Ovary (tissue), 9 donors: ENCODE measurements around the gene EVX1. TPM values are rescaled to one million over a fixed set of nuclear protein-coding genes. Genes with fewer than 3 reads are reported as not detected.

Experiments
- DNase-seq, 5 donors: peaks; one replicate each; pipeline ENCODE4 v3.0.0-alpha.2; 2019 to 2020
- H3K27ac ChIP-seq, 2 donors: fragments of 200-600 bp; one replicate each; pipeline versions ENCODE4 v1.5.1 to v1.8.0; 2019 to 2022
- H3K27me3 ChIP-seq: fragments of 200-600 bp; one replicate; pipeline ENCODE4 v1.8.0; 2022
- H3K36me3 ChIP-seq: fragments of 200-600 bp; sonication (generic); one replicate; pipeline ENCODE4 v1.5.1; 2019
- H3K4me1 ChIP-seq: one replicate; pipeline ENCODE4 v1.8.1; 2013; ENCODE audit warnings: mild to moderate bottlenecking, moderate library complexity; ENCODE audit not compliant: insufficient read depth
- H3K4me3 ChIP-seq: fragments of 200-600 bp; sonication (generic); one replicate; pipeline ENCODE4 v1.5.1; 2017
- H3K9me3 ChIP-seq, 2 donors: fragments of 200-600 bp in 1 of 2; sonication (generic) in 1 of 2; one replicate each; pipeline versions ENCODE4 v1.5.1 to v1.8.1; 2013 to 2019; ENCODE audit warnings: mild to moderate bottlenecking in 1 of 2, moderate library complexity in 1 of 2
- EP300 ChIP-seq: sonication (generic); formaldehyde crosslinking; IDR thresholded peaks from one replicate; pipeline ENCODE4 v1.6.1; 2017; ENCODE audit warnings: antibody characterized with exemption
- POLR2A ChIP-seq: fragments of 450-650 bp; IDR thresholded peaks from one replicate; pipeline ENCODE4 v1.6.1; 2017; ENCODE audit warnings: antibody characterized with exemption, mild to moderate bottlenecking, moderate library complexity
- WGBS, 3 donors: extraction: QIAGEN DNeasy Blood & Tissue Kit in 1 of 3; methylation state at CpG; one replicate each; pipeline versions ENCODE4 v1.1.5 to v1.1.7; 2013 to 2017; 5-methylcytosine and 5-hydroxymethylcytosine counted together
- intact Hi-C, 4 donors: fragments of 100-400 bp; cut with DNase I; formaldehyde crosslinking; loops; one replicate each; pipeline versions ENCODE4 v1.11.0 to v1.15.1; 2022 to 2023
- polyA plus RNA-seq, 2 donors: library from polyadenylated mRNA; stranded (reverse); fragments of 200-250 nt in 1 of 2; fragments of 350-450 nt in 1 of 2; fragmentation: Illumina TruSeq in 1 of 2; extraction: RNeasy Lipid Tissue Mini Kit (QIAGEN cat#74804) in 1 of 2; gene quantifications; one replicate each; pipeline ENCODE4 v1.2.3, GENCODE V29; 2013 to 2014
- total RNA-seq, 7 donors: library from RNA; depleted of rRNA in 2 of 7; stranded (reverse); fragments of >200 nt in 2 of 7; fragmentation: NEBNext Ultra II Directional in 3 of 7; extraction: Animal tissue kit (Norgen Biotek cat#: 25700) in 3 of 7; gene quantifications; one replicate each; pipeline versions ENCODE4 v1.1.0 to v1.2.4, GENCODE V29; 2016 to 2023
- TF ChIP-seq, protein P1 (sequence below), 3 donors: fragments of 450-650 bp in 2 of 3; fragments of 200-600 bp in 1 of 3; IDR thresholded peaks; one replicate each; pipeline versions ENCODE4 v1.5.1 to v1.8.0; 2016 to 2022; ENCODE audit warnings: antibody characterized with exemption in 3 of 3, mild to moderate bottlenecking in 1 of 3
- donor health status: DM: no; HTN: no; CAD: no; lungs with moderate emphysema.
- donor health status: DM: no; HTN: no; CAD: no.
- donor health status: Bipolar disorder and iron deficiency.
- donor health status: DM: yes; HTN: yes; CAD: no.
- donor health status: DM: no; HTN: no; CAD: no.
- donor health status: DM: yes; HTN: yes; CAD: no.

Gene EVX1
- total and polyA plus RNA-seq, 9 donors = not detected

GRCh38 chr7:27277628-27278027, 35.0 kb downstream of the EVX1 start:
- H3K27ac ChIP-seq = no peak overlapping the region
- intact Hi-C loops = no loop called here
- DNase-seq = peak in 1 of 5 donors; percentile 19

GRCh38 chr7:27283558-27283957, 41.0 kb downstream of the EVX1 start:
- TF ChIP-seq, protein P1, sequence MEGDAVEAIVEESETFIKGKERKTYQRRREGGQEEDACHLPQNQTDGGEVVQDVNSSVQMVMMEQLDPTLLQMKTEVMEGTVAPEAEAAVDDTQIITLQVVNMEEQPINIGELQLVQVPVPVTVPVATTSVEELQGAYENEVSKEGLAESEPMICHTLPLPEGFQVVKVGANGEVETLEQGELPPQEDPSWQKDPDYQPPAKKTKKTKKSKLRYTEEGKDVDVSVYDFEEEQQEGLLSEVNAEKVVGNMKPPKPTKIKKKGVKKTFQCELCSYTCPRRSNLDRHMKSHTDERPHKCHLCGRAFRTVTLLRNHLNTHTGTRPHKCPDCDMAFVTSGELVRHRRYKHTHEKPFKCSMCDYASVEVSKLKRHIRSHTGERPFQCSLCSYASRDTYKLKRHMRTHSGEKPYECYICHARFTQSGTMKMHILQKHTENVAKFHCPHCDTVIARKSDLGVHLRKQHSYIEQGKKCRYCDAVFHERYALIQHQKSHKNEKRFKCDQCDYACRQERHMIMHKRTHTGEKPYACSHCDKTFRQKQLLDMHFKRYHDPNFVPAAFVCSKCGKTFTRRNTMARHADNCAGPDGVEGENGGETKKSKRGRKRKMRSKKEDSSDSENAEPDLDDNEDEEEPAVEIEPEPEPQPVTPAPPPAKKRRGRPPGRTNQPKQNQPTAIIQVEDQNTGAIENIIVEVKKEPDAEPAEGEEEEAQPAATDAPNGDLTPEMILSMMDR (IDR thresholded peaks at IDR 0.05) = no peak
- WGBS, 3 donors = 82 to 89% (median 83%) methylated on average over 3 of the region's 3 CpGs
- Histone ChIP-seq H3K27ac (no peak overlapping the region), H3K4me1 (no peaks in the 10 kb centered on the region), H3K4me3 (no peak overlapping the region), H3K9me3 (no peaks in the 10 kb centered on the region), H3K27me3 (no peaks in the 10 kb centered on the region), H3K36me3 (no peaks in the 10 kb centered on the region)
- intact Hi-C loops = no loop called here
- DNase-seq = no peak

More at GRCh38 chr7:27277628-27278027, 35.0 kb downstream of the EVX1 start:
- Histone ChIP-seq H3K4me1 (no peaks in the 10 kb centered on the region), H3K27me3 (no peaks in the 10 kb centered on the region), H3K4me3 (no peak overlapping the region), H3K36me3 (no peaks in the 10 kb centered on the region), H3K9me3 (no peaks in the 10 kb centered on the region)
- TF ChIP-seq POLR2A = no peak
- TF ChIP-seq, protein P1 (IDR thresholded peaks at IDR 0.05) = no peak
- no peak for TF ChIP-seq EP300
- 6 to 13% (median 9%) methylated on average over 2 of the region's 2 CpGs for WGBS, 3 donors

- Histone ChIP-seq H3K36me3 (no peaks in the 10 kb centered on the region), H3K27me3 (no peaks in the 10 kb centered on the region), H3K9me3 (no peaks in the 10 kb centered on the region), H3K27ac (no peak overlapping the region), H3K4me1 (no peaks in the 10 kb centered on the region), H3K4me3 (no peak overlapping the region)
- WGBS, 3 donors = 64 to 74% (median 70%) methylated on average over 2 of the region's 2 CpGs
- intact Hi-C loops = no loop called here
- TF ChIP-seq POLR2A (no peak), EP300 (no peak)
- TF ChIP-seq, protein P1 (IDR thresholded peaks at IDR 0.05) = no peak
- DNase-seq = no peak
Measured at GRCh38 chr7:27295236-27295635, 52.6 kb downstream of the EVX1 start.

- no peak for DNase-seq
- TF ChIP-seq EP300 (no peak), POLR2A (no peak)
- TF ChIP-seq, protein P1 (IDR thresholded peaks at IDR 0.05) = no peak
- H3K27ac ChIP-seq = no peak overlapping the region
- no peaks in the 10 kb centered on the region for H3K27me3 ChIP-seq
- no peaks in the 10 kb centered on the region for H3K9me3 ChIP-seq
- no peaks in the 10 kb centered on the region for H3K4me1 ChIP-seq
- WGBS, 3 donors = 66 to 74% (median 72%) methylated on average over 8 of the region's 8 CpGs
- no peak overlapping the region for H3K4me3 ChIP-seq
- intact Hi-C loops = no loop called here
- no peaks in the 10 kb centered on the region for H3K36me3 ChIP-seq
Measured at GRCh38 chr7:27297356-27297755, 54.8 kb downstream of the EVX1 start.

Other genes with a start within 250 kb of the EVX1 start
- gene HOXA1, start 146.8 kb upstream of the EVX1 start, total RNA-seq = 1 to 10 TPM in 3 of 7 donors, under 1 TPM in 4; 0.23 to 1.5 (median 0.62) TPM
- under 1 TPM; 0.45 to 0.88 TPM for gene HOXA1, start 146.8 kb upstream of the EVX1 start, polyA plus RNA-seq
- gene HOXA2, start 140.1 kb upstream of the EVX1 start, total RNA-seq = 1 to 10 TPM in 3 of 7 donors, under 1 TPM in 2, not detected in 2; 0.36 to 9.0 (median 1.1) TPM
- gene HOXA2, start 140.1 kb upstream of the EVX1 start, polyA plus RNA-seq = 1 to 10 TPM in 1 of 2 donors, under 1 TPM in 1; 0.73 to 1.8 TPM
- gene HOXA4, start 112.0 kb upstream of the EVX1 start, total RNA-seq = 10 to 100 TPM in 2 of 7 donors, 1 to 10 TPM in 3, under 1 TPM in 2; 0.22 to 34.0 (median 2.3) TPM
- gene HOXA4, start 112.0 kb upstream of the EVX1 start, polyA plus RNA-seq = 10 to 100 TPM in 1 of 2 donors, 1 to 10 TPM in 1; 6.6 to 12.9 TPM
- 10 to 100 TPM in 2 of 7 donors, 1 to 10 TPM in 2, under 1 TPM in 3; 0.40 to 29.6 (median 1.4) TPM for gene HOXA5, start 99.1 kb upstream of the EVX1 start, total RNA-seq
- 1 to 10 TPM; 1.8 to 5.6 TPM for gene HOXA5, start 99.1 kb upstream of the EVX1 start, polyA plus RNA-seq
- gene HOXA6, start 95.0 kb upstream of the EVX1 start, total RNA-seq = 1 to 10 TPM in 3 of 7 donors, under 1 TPM in 4; 0.32 to 4.2 (median 0.43) TPM
- gene HOXA6, start 95.0 kb upstream of the EVX1 start, polyA plus RNA-seq = under 1 TPM in 1 of 2 donors, not detected in 1; 0.29 TPM
- 10 to 100 TPM in 2 of 7 donors, 1 to 10 TPM in 3, under 1 TPM in 2; 0.36 to 50.9 (median 1.3) TPM for gene HOXA3, start 90.2 kb upstream of the EVX1 start, total RNA-seq
- gene HOXA3, start 90.2 kb upstream of the EVX1 start, polyA plus RNA-seq = 1 to 10 TPM; 2.3 to 3.4 TPM
- 1 to 10 TPM in 3 of 7 donors, under 1 TPM in 4; 0.23 to 4.5 (median 0.75) TPM for gene HOXA7, start 86.1 kb upstream of the EVX1 start, total RNA-seq
- 1 to 10 TPM in 1 of 2 donors, under 1 TPM in 1; 0.53 to 4.1 TPM for gene HOXA7, start 86.1 kb upstream of the EVX1 start, polyA plus RNA-seq
- 1 to 10 TPM in 1 of 7 donors, under 1 TPM in 5, not detected in 1; 0.12 to 1.0 (median 0.57) TPM for gene HOXA9, start 77.3 kb upstream of the EVX1 start, total RNA-seq
- 1 to 10 TPM in 1 of 2 donors, under 1 TPM in 1; 0.22 to 2.5 TPM for gene HOXA9, start 77.3 kb upstream of the EVX1 start, polyA plus RNA-seq
- gene HOXA10, start 68.5 kb upstream of the EVX1 start, total RNA-seq = 1 to 10 TPM in 3 of 7 donors, under 1 TPM in 3, not detected in 1; 0.25 to 2.0 (median 0.91) TPM
- gene HOXA10, start 68.5 kb upstream of the EVX1 start, polyA plus RNA-seq = 1 to 10 TPM in 1 of 2 donors, under 1 TPM in 1; 0.34 to 2.8 TPM
- 1 to 10 TPM in 3 of 7 donors, under 1 TPM in 1, not detected in 3; 0.23 to 2.0 (median 1.5) TPM for gene HOXA11, start 57.6 kb upstream of the EVX1 start, total RNA-seq
- gene HOXA11, start 57.6 kb upstream of the EVX1 start, polyA plus RNA-seq = under 1 TPM; 0.11 to 0.65 TPM
- gene HOXA13, start 42.7 kb upstream of the EVX1 start, total RNA-seq = not detected
- under 1 TPM in 1 of 2 donors, not detected in 1; 0.07 TPM for gene HOXA13, start 42.7 kb upstream of the EVX1 start, polyA plus RNA-seq